LNCaP clone FGC (cell line): ENCODE measurements around the gene LSP1.

Experiments
- DNase-seq: peaks from one replicate; pipeline ENCODE4 v3.0.0-alpha.2; 2011; ENCODE audit warnings: low read depth
- H3K4me3 ChIP-seq: 2 replicates; pipeline ENCODE4 v1.5.1; 2011; ENCODE audit warnings: mild to moderate bottlenecking, low read depth, low read length, control low read depth
- TF ChIP-seq, protein P1 (sequence below): IDR thresholded peaks from 2 replicates; pipeline ENCODE4 v1.5.1; 2012; ENCODE audit warnings: mild to moderate bottlenecking; ENCODE audit not compliant: control insufficient read depth, insufficient read depth; ENCODE audit errors: extremely low read depth

LSP1 gene

DNA sequence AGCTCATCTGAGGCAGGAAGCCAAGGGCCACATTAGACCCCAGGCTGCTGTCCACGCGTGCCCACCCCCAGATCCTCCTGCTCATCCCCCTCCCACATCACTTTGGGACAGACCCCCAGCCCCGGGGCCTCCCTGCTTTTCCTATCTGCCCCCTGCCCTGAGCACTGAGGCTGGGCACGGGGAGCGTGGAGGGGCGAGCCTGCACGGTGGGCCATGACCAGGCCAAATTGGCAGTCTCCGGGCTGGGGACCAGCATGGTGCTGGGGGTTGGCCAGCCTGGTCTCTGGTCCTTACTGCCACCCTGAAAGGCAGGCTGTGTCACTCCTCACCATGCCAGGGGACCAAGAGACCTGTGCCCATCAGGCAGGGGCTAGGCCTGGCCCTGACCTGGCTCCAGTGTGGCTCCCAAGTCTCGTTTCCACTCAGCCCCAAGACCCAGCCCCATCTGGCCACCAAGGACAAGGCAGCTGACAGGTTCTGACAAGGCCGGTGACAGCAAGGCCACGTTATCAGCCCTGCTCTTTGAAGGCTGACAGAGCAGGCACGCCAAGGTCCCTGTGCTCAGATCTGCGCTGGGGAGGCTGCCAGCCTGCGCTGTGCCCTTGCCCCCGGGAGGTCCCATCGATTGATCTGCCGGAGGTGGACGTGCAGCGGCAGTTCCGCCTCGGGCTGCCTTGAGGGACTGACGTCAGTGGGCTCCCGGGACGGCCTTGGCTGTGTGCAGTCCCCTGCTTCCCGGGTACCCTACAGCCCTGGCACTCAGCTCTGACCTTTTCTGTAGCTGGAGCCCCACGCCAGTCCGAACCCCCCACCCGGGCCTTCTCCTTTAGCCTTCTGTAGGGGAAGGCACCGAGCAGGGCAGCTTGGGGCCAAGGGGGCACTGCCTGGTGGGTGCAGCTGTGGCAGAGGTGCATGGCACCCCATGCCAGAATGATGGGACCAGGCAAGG, 10.5 kb upstream of the LSP1 start:
- TF ChIP-seq, protein P1, sequence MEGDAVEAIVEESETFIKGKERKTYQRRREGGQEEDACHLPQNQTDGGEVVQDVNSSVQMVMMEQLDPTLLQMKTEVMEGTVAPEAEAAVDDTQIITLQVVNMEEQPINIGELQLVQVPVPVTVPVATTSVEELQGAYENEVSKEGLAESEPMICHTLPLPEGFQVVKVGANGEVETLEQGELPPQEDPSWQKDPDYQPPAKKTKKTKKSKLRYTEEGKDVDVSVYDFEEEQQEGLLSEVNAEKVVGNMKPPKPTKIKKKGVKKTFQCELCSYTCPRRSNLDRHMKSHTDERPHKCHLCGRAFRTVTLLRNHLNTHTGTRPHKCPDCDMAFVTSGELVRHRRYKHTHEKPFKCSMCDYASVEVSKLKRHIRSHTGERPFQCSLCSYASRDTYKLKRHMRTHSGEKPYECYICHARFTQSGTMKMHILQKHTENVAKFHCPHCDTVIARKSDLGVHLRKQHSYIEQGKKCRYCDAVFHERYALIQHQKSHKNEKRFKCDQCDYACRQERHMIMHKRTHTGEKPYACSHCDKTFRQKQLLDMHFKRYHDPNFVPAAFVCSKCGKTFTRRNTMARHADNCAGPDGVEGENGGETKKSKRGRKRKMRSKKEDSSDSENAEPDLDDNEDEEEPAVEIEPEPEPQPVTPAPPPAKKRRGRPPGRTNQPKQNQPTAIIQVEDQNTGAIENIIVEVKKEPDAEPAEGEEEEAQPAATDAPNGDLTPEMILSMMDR: no peak
- H3K4me3 ChIP-seq: no peak overlapping the region
- DNase-seq: no peak

DNA sequence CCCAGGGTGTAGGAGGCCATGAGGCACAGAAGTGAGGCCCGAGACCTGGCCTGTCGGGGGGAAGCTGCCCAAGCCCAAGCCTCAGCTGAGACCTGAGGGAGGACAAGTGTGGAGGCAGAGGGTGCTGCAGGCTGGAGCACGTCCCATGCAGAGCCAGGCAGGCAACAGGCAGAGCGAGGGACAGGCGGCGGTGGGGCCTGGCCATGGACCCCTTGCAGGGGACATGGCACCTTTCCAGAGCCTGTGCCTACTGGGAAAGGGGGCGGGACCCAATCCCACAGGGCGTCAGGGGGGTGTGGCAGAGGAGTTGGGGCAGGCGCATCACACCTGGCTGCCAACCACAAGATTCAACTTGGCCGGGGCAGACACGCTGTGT, 9.8 kb upstream of the LSP1 start:
- TF ChIP-seq, protein P1: no peak
- no peak overlapping the region for H3K4me3 ChIP-seq
- DNase-seq: no peak

DNA sequence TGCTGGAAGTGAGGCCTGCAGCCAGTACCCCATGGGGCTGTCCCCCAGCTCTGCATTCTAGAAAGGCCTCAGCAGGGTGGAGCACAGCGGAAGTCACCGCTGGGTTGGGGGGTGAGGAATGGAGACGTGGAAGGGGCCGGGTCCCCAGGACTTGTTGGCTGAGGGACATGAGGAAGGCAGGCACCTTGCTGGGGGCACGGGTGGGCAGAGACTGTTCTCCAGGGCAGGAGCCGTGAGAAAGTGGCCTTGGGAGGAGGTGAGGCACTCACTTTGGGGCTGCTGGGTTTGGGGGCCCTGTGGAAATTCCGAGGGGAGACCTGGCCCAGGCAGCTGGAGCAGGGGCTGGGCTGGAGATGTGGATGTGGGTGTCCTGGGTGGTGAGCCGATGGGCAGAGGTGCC, 9.1 kb upstream of the LSP1 start:
- no peak for DNase-seq
- H3K4me3 ChIP-seq: no peak overlapping the region

DNA sequence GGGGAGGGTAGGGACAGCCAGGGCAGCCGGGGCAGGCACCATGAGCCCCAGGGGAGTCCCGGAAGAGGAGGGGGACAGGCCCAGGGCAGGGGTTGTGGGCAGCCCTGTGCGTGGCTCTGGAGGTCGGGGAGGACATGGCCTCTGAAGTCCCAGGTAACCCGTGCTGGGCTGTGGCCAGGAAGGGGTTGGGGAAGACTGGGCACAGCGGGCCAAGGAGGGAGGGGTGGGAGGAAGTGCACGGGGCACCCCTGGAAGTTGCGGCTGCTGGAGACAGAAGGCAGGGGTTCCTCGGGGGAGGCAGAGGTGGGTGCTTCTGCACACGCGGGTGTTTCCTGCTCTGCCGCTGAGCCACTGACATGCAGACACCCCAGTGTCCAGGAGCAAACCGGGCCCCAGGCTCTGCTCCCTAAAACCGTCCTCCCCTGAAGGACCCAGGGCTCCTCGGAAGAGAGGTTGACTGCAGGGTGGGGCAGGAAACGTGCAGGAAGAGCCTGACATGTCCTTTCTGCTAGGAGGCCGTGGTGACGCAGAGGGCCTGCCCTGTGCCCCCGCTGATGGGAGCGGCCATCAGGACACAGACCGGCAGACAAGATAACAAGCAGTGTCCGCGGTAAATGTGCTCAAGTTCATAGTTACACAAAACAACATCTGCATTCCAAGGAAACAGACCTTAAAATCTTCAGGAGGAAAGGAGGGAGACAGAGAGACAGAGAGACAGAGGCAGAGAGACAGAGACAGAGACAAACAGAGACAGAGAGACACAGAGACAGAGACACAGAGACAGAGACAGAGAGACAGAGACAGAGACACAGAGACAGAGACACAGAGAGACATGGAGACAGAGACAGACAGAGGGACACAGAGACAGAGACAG, 8.4 kb upstream of the LSP1 start:
- H3K4me3 ChIP-seq: no peak overlapping the region
- DNase-seq: no peak
- TF ChIP-seq, protein P1: no peak

More for the DNA sequence above, 9.1 kb upstream of the LSP1 start:
- TF ChIP-seq, protein P1: no peak

DNA sequence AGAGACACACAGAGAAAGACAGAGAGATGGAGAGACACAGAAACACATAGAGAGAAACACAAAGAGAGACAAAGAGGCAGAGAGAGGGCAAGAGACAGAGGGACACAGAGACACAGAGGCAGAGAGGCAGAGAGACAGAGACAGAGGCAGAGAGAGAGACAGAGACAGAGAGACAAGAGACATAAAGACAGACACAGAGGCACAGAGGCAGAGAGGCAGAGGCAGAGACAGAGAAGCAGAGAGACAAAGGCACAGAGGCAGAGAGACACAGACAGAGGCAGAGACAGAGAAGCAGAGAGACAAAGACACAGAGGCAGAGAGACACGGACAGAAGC, 7.8 kb upstream of the LSP1 start:
- TF ChIP-seq, protein P1: no peak
- H3K4me3 ChIP-seq: no peak overlapping the region
- DNase-seq: no peak

DNA sequence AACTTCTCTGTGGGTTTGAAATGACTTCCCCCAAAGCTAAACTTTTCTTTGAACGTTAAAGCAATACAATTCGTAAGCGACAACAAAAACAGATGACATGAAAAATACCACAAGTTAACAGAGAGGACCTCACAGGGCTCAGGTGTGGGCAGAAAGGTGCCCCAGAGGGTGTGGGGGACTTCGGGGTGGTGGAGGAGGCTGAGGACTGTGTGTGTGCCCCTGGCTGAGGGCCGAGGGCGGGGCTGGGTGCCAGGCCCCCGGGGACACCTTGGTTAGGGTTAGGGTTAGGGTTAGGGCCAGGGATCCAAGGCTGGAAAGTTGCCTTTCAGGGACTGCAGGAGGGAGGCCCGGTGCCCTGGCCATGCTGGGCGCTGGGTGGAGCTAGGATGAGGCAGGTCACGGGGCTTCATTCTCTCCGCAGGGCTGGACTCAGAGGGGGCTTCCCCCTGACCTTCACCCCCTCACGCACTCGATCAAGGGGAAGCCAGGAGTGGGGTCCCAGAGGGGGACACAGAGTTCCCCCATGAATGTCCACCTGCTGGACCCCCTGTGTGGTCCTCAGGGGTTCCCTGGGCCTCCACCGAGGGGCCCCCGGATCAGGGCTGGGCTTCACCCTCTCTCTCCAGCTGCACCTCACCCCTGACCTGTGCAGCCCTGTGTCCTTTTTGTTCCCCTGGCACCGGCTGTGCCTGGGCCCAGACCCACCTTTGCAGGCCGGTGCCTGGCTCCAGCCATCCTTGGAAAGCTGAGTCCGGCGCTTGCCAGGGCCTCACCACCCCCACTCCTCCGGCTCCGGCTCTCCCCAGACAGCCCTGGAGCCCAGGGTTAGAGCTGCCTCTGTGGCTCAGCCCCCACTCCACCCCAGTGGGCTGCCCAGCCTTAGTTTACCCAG, 7.1 kb upstream of the LSP1 start:
- no peak overlapping the region for H3K4me3 ChIP-seq
- no peak for DNase-seq
- TF ChIP-seq, protein P1: no peak
